GM19035 (cell line): ENCODE data around the gene CERS3.

ENCODE experiments used
- ATAC-seq: cut with Tn5 transposase; IDR thresholded peaks from one replicate; pipeline ENCODE4 v1.9.1; 2021; ENCODE audit not compliant: unreplicated experiment

The CERS3 gene

GRCh38 chr15:100531204-100531603 is 2.5 kb upstream of the CERS3 start:
- no peak for ATAC-seq

- no peak for ATAC-seq
Measured at GRCh38 chr15:100529556-100529955, 806 bp upstream of the CERS3 start.

GRCh38 chr15:100526027-100526481 is 2.7 kb downstream of the CERS3 start:
- ATAC-seq = no peak

- no peak for ATAC-seq
Measured at GRCh38 chr15:100525436-100525835, 3.3 kb downstream of the CERS3 start.

- no peak for ATAC-seq
Measured at GRCh38 chr15:100524326-100524725, 4.4 kb downstream of the CERS3 start.

- ATAC-seq = no peak
Measured at GRCh38 chr15:100521907-100522306, 6.8 kb downstream of the CERS3 start.

GRCh38 chr15:100520132-100520921 is 8.4 kb downstream of the CERS3 start:
- no peak for ATAC-seq

GRCh38 chr15:100517846-100518245 is 10.9 kb downstream of the CERS3 start:
- no peak for ATAC-seq

- ATAC-seq = no peak
Measured at GRCh38 chr15:100516643-100517512, 11.9 kb downstream of the CERS3 start.

GRCh38 chr15:100515758-100516157 is 13.0 kb downstream of the CERS3 start:
- no peak for ATAC-seq

- no peak for ATAC-seq
Measured at GRCh38 chr15:100508641-100509300, 20.0 kb downstream of the CERS3 start.

GRCh38 chr15:100502651-100503050 is 26.1 kb downstream of the CERS3 start:
- ATAC-seq = no peak

GRCh38 chr15:100501117-100501516 is 27.6 kb downstream of the CERS3 start:
- ATAC-seq = no peak

GRCh38 chr15:100500226-100500990 is 28.3 kb downstream of the CERS3 start:
- no peak for ATAC-seq

- ATAC-seq = no peak
Measured at GRCh38 chr15:100495861-100496260, 32.9 kb downstream of the CERS3 start.

GRCh38 chr15:100493213-100493612 is 35.5 kb downstream of the CERS3 start:
- no peak for ATAC-seq

GRCh38 chr15:100484443-100484842 is 44.3 kb downstream of the CERS3 start:
- ATAC-seq = no peak

GRCh38 chr15:100483370-100483769 is 45.4 kb downstream of the CERS3 start:
- no peak for ATAC-seq

GRCh38 chr15:100476805-100477204 is 51.9 kb downstream of the CERS3 start:
- ATAC-seq = no peak

GRCh38 chr15:100472736-100473135 is 56.0 kb downstream of the CERS3 start:
- no peak for ATAC-seq

GRCh38 chr15:100471933-100472332 is 56.8 kb downstream of the CERS3 start:
- ATAC-seq = no peak
